ENCODE results near the gene PTPRD.
A peak's percentile ranks its signal among the peaks of the same experiment; 100 is the strongest.

The PTPRD gene

DNA sequence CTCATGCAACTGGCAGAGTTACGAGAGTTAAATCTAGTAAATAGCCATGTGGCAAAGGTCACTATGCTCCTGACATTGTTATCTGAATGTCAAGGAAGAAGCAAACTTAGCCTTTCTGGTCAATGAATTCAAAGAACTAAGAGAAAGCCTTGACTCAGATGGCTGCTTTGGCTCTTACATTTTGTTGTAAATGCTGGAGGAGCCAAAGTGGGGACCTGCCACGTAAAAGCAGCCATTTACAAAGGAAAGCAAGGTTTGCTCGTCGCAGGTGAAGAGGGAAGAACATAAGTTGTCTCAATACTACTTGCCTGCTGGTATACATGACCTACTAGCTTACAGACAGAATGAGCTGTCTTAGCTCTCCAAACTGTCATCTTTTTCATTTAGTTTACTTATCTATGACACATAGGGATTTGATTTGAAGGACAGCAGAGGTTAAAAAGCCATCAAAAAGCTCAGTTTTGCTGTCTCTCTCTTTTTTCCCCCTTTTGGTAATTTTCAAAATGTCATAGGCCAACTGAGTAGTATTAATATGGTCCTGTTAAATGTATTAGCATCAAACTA lies 1760.4 kb downstream of the PTPRD start:
- no peak for DNase-seq

- DNase-seq = no peak
Observed at GRCh38 chr9:8850914-8851313, 1761.9 kb downstream of the PTPRD start.

DNA sequence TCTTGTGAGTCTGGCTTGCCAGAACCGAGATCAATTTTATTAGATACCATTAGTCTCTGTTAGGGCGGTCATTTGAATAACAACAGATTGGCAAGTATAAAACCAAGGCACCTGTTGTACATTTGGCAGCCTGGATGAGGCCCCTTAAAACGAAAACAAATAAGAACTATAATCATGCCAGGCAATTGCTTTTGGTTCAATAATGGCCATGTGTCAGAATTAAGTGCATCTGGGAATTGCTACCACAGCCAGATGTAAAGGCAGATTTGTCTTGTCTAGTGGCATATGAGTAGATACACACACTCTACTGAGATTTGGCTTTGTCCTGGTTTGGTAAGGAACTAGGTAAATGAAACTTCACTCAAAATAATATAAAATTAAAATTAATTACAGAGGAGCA lies 1767.0 kb downstream of the PTPRD start:
- DNase-seq = no peak

GRCh38 chr9:8845376-8845775 lies 1767.4 kb downstream of the PTPRD start:
- no peak for DNase-seq

DNA sequence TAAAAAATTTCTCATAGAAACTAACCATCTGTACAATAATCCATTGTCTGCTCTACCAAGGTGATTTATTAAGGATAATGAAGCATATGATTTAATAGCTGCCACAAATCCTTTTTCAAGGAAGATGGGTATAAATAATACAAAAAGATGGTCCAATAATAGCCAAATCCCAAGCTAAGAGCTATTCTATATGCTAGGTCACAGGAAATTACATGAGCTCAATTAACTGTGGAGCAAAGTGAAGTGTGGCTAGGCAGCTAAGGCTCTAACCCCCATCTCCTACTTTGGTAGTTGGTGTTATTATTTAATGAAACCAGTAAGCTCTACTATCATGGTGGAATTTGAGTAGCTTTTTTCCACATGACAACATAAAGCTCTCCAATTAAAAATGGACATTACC lies 1768.3 kb downstream of the PTPRD start:
- DNase-seq = no peak

GRCh38 chr9:8842402-8843193 lies 1770.2 kb downstream of the PTPRD start:
- no peak for DNase-seq

- peak; percentile 82 for DNase-seq
Observed at GRCh38 chr9:8838136-8838535, 1774.7 kb downstream of the PTPRD start.

- no peak for DNase-seq
Observed at GRCh38 chr9:8835291-8835690, 1777.5 kb downstream of the PTPRD start.

GRCh38 chr9:8832955-8833354 lies 1779.8 kb downstream of the PTPRD start:
- peak; percentile 60 for DNase-seq

GRCh38 chr9:8832386-8832785 lies 1780.4 kb downstream of the PTPRD start:
- DNase-seq = no peak

GRCh38 chr9:8831568-8831967 lies 1781.2 kb downstream of the PTPRD start:
- DNase-seq = no peak

- DNase-seq = peak; percentile 30
Observed at GRCh38 chr9:8826281-8826680, 1786.5 kb downstream of the PTPRD start.

- DNase-seq = no peak
Observed at GRCh38 chr9:8825585-8826147, 1787.1 kb downstream of the PTPRD start.

- peak; percentile 34 for DNase-seq
Observed at GRCh38 chr9:8823131-8823895, 1789.5 kb downstream of the PTPRD start.

GRCh38 chr9:8822667-8823025 lies 1790.2 kb downstream of the PTPRD start:
- DNase-seq = no peak

- DNase-seq = peak; percentile 8
Observed at GRCh38 chr9:8821910-8822666, 1790.7 kb downstream of the PTPRD start.

DNA sequence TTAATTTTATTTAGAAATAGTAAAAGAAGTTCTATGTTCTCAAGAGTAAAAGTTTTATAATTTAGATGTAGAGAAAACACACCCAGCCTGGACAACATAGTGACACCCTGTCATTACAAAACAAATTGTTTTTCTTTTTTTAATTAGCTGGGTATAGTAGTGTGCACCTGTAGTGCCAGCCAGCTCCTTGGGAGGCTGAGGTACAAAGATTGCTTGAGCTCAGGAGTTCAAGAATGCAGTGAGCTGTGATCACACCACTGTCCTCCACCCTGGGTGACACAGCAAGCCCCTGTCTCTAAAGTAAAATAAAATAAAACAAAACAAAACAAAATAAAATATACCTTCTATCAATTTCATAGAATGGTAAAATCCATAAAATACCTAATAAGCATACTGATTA lies 1795.5 kb downstream of the PTPRD start:
- no peak for DNase-seq

GRCh38 chr9:8816361-8816760 lies 1796.4 kb downstream of the PTPRD start:
- no peak for DNase-seq

GRCh38 chr9:8815931-8816330 lies 1796.9 kb downstream of the PTPRD start:
- DNase-seq = no peak

DNA sequence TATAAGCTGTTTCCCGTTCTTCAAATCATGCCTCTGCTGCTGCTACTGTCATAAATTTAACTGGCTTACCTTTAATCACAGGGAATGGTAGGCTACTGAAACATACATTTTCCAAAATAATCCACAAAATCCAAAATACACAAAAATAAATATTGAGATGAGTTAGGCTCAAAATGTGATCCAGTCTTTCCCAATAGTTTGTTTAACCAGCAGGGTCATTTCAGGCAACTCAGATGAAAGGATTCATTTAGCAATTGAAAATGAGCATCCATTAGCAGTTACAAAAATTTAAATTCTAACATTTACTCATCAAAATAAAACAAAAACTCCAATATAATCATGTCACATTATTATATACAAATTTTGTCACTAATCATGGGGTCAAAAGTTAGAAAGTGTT lies 1797.6 kb downstream of the PTPRD start:
- no peak for DNase-seq

- no peak for DNase-seq
Observed at GRCh38 chr9:8812888-8813287, 1799.9 kb downstream of the PTPRD start.

DNA sequence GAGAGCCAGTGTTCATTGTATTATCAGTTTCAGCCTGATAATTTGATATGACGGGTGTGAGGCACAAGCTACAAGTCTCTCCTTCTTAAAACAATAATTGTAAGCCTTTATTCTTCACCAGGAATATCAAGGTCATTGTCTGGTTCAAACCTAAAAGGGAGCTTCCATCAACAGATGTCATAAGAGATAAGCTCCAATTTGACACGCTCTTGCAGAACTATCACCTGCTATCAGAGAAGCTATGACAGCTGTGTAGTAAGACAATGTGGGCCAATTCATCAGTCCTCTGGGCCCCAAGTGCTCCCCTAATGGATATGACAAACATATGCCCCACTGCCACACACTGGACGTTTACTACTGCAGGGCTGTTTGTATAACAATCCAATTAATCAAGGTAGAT lies 1803.1 kb downstream of the PTPRD start:
- DNase-seq = no peak

DNA sequence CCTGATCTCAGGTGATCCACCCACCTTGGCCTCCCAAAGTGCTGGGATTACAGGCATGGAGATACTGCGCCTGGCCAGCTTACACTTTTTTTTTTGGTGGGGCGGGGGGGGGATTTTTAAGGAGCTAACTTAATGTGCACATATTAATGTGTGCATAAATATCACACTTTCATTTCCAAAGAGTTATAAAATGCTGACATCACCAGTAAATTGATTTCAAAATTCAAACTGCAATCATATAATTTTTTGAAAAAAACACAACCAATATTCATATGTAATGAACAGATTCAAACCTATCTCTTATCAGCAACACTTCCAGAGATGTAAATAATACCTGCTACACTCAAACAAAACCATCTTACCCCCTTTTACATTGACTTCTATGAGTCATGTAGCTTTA lies 1806.7 kb downstream of the PTPRD start:
- no peak for DNase-seq
